ELF-1 (cell line): ENCODE results near the gene TFPI2.

ENCODE experiments used
- DNase-seq: peaks from one replicate; pipeline ENCODE4 v3.0.0-alpha.2; 2016; ENCODE audit warnings: low read depth, low spot score

Gene TFPI2

DNA sequence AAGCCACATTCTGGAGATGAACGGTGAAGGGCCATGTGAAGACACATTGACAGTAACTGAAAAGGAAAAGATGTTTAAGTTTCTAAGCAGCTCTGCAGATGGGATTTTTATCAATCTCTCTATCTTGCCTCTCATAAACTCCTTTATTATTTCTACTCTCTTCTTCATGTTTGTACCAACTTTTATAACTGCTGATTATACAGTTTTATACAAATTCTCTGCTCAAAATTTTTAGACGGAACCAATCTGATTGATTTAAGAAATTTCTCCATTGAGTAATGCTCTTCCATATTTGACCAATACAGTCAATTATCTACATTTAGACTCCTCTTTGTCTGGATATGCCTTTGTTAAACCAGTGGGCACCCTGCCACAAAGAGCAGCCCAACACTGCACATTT, 31.7 kb downstream of the TFPI2 start:
- DNase-seq, result no peak

GRCh38 chr7:93856323-93856722, 34.2 kb downstream of the TFPI2 start:
- no peak for DNase-seq

GRCh38 chr7:93855797-93856196, 34.8 kb downstream of the TFPI2 start:
- DNase-seq, result no peak

- no peak for DNase-seq
Observed at GRCh38 chr7:93854480-93854879, 36.1 kb downstream of the TFPI2 start.

DNA sequence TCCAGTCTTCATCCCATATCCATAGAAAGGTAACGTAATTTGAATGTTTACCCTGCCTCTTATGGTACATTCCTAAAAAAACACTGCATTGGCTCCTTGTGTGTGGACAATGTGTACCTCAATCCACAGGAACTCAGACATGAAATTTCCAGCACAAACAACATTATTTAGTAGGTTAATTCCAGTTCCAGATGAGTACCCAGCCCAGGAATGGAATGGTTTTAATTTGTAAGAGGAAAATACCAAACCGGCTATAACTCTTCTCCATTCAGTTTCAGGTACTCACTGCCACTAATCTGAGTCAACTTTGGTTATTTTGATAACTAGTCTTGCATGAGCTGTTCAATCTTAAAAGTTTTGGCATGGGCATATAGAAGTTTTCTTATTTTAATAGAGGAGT, 39.0 kb downstream of the TFPI2 start:
- no peak for DNase-seq

DNA sequence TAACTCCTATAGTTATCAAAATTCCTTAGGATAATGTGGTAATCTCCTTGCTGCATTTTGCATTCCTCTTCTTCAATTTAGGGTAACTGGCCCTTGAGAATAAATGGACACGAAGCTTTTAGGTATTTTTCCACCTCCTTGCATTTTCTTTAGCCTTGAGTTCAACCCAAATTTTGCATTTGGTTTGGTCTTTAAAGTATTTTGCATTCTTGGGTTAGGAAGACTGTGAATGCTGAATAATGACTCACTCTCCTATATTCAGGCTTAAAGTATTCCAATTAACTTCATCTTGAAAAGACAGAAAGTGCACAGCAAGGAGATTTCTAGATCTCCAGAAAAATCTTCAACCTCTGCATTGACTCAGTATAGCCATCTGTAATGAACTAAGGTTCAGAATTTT, 47.3 kb downstream of the TFPI2 start:
- DNase-seq, result no peak

- DNase-seq, result no peak
Observed at GRCh38 chr7:93838966-93839365, 51.6 kb downstream of the TFPI2 start.

GRCh38 chr7:93837245-93837644, 53.3 kb downstream of the TFPI2 start:
- no peak for DNase-seq

GRCh38 chr7:93836116-93836515, 54.4 kb downstream of the TFPI2 start:
- DNase-seq, result no peak

- no peak for DNase-seq
Observed at GRCh38 chr7:93835702-93836101, 54.9 kb downstream of the TFPI2 start.
